ENCODE results near the gene LCN2.

DNA sequence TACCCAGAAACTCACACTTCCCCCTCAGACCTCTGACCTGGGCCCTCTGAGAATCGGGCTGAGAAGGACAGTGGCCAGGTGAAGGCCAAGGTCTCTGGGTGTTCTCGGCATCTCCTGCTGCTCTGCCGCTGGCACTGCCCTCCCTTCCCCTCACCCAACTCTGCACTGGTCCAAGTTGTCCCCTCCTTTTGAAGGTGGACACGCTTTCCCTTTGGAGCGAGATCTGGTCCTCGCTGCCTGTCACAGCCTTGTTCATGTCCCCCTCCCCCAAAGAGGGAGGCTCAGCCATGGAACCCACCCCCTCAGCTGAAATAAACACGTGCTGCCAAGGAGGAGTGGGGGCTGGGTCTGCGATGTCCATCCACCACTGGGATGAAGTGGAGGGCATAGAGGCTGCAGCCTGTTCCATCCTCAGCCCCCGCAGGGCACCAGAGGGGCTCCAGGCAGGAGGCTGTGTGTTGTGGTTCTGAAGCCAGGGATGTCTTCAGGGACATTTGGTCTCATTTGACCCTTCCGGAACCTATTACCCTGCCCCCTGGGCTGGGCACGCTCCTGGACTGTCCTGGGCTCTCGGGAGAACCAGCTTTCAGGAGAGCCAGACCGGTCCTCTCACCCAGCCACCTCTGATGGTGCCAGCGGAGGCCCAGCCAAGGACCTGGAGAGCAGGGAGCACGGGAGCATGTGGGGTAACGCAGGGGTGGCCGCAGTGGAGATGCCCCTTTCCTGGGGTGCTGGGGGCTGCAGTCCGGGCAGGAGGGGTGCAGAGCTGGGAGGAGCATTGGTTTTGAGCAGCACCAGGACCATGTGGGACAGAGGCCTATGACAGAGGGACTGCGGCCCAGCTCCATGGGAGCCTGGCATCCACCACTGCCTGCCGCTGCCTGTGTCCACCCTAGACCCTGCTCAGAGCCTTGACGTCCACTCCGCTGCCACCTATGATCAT lies 4.7 kb upstream of the LCN2 start:
- TF ChIP-seq EZH2 (IDR thresholded peaks at IDR 0.05) (no peak), POLR2AphosphoS5 (IDR thresholded peaks at IDR 0.05; ENCODE audit: borderline replicate concordance, low read depth, low read length) (no peak), FOXP2 (optimal IDR thresholded peaks at IDR 0.05; ENCODE audit: control extremely low read depth, extremely low read length, insufficient read depth) (no peak)

All from SK-N-MC (cell line).